NCI-H2171 (cell line): ENCODE measurements around the gene TRMT1.

Source experiments
- DNase-seq: peaks from one replicate; lab custom pipeline; 2025; lab: John Stamatoyannopoulos, UW

Gene TRMT1

DNA sequence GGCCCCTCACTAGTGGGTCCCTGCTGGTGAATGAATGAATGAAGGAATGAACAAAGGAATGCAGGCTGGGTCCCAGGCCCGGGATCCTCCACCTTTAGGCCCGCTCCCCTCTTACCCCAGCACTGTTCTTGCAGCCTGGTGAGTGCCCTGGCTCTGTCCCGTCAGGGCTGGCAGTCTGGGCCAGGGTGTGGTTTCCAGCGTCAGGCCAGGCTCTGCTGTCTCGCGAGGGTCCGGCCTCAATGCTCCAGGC lies 14.2 kb downstream of the TRMT1 start:
- no peak for DNase-seq

DNA sequence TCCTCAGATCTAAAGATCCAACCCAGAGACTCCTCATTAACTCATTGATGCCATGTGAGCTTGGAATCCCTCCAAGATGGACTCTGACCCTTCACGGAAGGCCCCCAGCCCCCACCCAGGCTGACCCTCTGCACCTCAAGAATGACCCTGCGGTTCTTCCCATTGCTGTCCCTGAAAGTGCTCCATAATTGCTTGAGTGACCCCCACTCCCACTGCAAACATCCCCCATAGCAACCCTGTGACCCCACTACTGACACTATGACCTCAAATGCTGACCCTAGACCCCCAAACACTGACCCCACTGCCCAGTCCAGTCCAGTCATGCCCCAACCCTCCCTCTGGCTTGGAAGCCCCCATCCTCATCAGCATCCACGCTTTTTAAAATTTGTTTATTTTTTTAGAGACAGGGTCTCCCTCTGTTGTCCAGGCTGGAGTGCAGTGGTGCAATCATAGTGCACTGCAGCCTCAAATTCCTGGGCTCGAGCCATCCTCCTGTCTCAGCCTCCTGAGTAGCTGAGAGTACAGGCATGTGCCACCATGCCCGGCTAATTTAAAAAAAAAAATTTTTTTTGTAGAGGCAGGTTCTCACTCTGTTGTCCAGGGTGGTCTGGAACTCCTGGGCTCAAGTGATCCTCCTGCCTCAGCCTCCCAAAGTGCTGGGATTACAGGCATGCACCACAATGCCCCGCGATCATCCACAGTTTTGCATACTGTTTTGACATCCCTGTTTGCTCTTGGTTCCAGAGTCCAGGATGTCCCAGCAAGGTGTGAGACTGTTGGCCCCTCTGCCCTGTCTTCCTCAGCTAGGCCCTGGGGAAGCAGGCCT lies 14.7 kb downstream of the TRMT1 start:
- no peak for DNase-seq

DNA sequence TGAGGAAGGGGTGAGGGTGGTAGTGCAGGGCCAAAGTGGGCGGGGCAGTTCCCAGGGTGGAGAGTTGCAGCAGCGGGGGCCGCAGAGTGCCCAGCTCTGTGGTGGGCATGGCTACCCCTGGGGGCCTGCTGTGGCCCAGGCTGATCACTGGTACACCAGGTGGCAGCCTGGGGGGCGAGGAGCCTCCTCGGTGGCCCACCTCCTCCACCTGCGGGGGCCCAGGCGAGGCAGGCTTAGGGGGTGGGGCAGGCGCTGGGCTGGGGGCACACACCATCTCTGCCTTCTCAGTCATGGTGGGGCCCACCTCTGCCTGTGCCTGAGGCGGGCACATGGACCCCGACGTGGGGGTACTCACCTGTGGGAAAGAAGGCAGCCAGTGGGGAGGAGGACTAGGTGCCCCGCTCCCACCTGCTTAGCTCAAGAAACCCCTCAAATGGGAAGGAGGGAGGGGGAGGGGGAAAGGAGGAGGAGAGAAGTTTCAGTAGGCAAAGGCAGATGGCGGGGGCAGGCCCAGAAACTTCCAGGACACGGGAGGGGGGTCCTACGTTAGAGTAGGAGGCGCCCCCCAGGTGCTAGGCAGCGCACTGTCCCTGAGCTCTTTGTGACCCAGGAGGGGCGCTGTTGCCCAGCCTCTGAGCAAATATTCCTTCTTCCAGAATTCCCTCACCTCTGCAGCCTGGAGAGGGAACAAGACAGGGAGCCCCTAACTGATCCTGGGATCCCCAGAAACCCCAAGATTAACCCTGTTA lies 15.5 kb downstream of the TRMT1 start:
- no peak for DNase-seq

DNA sequence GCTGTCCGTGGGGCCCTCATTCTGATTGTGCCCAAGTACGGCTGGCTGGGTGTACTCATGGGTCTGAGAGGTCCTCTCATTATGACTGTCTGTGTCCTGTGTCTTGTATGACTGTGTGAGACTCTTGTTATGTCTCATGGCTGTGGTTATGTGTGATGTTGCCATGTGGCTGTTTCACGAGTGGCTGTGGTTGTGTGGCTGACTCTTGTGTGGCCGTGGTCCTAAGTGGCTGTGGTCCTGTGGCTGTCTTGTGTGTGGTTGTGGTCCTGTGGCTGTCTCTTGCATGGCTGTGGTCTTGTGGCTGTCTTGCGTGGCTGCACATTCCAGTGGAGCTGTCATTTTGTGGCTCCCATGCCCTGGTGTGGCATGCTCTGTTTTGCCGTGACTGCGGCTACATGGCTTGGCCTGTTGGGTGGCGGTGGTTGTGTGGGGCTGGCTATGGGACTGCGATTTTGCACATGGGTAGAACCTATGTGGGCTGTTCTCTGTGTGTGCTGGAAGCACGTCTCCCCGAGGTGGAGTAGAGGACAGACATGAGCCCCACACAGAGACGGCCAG lies 16.4 kb downstream of the TRMT1 start:
- no peak for DNase-seq

DNA sequence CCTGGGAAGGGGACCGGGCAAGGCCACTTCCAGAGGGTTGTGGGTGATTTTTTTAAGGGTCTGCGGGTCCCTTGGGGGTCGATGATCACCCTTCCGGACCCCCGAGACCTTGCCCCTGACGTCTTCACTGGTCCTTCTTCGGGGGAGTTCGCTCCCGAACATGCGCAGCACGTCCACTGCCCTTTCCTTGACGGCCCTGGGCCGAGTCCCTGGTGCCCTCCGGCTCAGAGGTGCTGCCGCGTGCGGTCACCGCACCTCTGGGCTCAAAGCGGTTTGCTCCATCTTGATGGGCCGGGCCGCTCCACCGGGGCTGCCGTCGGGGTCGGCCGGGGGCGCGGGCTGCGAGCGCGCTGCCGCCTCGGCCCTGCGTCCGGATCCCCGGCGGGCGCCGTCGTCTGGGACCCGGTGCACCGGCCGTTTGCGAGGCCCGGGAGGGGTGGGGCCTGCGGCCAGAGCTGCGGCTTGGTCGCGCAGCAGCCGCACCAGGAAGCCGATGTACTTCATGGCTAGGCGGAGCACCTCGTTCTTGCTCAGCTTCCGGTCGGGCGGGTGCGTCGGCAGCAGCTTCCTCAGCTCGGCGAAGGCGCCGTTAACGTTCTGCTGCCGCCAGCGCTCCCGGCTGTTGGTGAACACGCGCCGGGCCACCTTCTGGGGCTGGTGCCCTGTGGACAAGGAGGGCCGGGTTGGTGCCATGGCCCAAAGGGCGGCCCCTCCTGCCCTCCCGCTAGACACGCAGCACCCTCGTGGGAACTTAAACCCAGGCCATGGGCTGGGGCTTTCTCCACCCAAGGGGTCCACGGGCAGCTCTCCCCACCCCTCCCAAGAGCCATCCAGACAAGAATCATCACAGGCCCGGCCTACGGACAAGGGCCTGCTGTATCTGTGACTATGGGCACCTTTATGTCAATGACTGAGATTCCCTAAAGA lies 17.2 kb downstream of the TRMT1 start:
- DNase-seq, result no peak

DNA sequence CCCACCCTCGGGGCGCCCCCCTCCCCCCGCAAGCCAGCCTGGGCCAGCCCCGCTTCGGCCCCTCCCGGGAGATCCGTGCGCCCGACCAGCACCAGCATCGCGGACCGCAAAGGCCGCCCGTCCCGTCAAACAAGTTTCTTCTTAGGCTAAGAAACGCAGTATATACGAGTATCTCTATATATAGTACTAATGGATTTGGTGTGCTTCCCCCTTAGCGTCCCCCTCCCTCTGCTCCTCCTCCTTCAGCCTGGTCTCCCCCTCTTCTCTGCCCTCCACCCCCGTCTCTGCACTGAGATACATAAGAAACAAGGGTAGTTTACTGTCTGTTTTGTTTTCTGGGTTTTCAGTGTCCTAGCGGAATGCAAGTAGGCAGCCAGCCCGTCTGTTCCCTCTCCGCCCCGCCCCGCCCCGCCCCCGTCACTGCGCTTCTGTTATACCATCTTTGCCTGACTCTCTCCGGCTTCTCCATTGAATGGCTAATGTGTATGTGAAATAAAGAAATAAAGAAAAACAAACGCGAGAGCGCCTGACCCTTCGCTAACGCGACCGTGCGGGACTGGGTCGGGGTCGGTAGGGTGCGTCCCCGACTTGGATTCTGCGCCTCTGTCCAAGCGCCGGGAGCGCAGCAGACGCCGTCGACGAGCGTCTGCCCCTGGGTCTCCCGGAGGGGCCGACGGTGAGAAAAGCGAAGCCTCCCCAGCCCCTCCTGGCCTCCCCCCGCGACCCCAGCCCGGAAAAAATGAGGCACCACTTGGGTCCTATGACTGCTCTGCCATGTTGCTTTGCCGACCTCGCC lies 18.1 kb downstream of the TRMT1 start:
- peak; percentile 32 for DNase-seq

DNA sequence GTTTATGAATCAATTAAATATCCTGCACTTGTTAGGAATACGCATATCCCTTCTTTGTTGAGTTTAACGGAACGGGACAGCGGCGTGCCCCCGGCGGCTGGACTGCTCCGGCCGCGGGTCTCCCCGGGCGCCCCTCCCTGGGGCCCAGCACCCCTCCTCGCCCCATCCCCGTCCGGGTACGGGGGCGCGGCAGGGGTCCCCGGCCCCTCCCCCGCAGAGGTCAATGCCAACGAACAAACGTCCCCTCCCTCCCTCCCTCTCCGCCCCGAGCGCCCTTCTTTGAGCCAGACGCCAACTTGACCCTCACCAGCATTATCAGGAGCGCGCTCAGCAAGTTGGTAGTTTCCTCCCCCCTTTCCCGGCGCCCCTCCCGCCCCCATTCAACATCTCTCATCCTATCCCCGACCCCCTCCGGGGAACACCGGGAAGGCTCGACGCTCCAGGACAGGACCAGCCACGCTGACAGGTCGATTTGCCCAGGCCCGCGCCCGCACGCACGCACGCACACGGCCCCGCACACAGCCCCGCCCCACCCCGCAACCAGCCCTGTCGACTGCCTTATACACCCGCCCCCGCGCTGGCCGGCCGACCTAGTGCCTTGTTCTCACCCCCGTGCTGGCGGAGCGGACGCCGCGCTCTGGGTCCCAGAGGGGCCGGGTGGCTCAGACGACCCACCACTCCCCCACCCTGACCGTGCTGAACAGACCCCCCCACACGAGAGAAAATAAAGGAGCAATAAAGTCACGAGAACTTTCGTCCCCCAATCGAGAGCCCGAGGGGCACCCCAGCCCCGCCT lies 18.9 kb downstream of the TRMT1 start:
- DNase-seq, result no peak

DNA sequence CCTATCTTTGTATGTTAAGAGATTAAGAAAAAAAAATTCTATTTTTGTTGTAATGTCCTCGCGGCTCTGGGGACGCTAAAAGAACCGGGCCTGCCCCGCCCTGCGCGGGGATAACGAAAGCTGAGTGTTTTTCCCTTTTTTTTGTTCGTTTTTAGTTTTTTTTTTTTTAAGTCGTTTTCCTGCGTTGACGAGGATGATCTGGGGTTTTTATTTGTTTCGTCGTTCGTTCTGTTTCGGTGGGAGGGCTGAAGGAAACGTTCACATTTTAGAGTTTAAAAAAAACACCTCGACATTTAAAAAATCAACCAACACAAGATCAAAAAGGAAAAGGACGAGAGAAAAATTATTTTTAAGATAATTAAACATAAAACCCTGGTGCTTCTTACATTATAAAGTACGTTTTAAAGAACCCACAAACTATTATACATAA lies 19.5 kb downstream of the TRMT1 start:
- DNase-seq, result no peak

DNA sequence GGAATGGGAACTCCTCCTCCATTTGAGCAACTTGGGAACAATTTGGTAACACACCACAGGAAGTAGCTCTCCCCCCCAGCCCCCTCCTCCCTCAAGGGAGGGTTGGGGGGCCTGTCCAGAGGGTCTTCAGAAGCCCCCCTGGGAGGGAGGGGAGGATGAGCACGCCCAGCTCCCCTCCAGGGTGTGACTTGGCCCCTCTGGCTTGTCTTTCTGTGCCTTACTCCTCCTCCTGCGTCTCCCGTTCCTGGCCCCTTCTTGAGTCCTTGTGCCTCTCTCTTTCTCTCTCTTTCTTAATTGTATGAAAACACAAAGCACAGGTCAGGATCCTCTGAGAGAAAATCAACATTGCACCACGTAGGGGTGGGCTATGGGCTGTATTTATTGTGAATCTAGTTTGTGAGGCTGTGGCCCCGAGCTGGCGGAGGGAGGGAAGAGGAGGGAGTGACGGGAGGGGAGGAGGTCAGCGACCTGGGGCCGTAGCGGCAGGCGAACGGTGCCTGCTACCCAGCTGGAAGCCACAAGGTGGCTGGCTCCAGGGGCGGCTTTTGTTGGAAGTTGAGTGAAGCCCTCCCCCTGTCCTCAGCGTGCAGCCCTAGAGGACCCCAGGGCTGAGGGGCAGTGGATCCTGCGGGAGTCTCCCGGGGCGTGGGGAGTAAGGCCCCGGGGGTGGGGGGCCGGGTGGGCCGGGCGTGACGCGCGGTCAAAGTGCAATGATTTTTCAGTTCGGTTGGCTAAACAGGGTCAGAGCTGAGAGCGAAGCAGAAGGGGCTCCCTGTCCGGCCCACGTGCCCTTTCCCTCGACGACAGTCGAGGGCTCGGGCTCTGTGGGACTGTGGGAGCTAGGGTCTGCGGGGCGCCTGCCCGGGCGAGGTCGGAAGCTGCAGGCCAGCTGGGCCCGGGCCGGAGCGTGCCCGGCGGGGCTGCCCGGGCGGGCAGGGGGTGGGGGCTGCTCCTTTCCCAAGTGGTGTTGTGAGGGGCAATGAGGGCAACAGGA lies 20.3 kb downstream of the TRMT1 start:
- DNase-seq, result no peak

DNA sequence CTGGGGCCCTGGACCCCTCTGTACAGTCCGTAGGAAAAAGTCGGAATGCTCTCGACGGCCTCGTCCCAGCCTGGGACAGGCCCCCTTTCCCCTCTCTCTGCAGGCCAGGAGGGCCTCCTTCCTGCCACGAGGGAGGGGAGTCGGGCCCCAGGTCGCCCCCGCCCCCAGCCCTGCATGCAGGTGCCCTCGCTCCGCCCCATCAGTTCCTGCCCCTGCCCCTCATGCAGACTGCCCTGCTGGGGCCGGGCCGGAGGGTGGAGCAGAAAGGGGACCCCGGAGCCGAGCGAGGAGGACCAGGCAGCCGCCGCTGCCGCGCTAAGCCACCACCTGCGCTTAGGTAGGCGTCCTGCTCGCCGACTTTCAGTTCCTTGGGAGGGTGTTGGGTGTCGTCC lies 21.2 kb downstream of the TRMT1 start:
- no peak for DNase-seq

DNA sequence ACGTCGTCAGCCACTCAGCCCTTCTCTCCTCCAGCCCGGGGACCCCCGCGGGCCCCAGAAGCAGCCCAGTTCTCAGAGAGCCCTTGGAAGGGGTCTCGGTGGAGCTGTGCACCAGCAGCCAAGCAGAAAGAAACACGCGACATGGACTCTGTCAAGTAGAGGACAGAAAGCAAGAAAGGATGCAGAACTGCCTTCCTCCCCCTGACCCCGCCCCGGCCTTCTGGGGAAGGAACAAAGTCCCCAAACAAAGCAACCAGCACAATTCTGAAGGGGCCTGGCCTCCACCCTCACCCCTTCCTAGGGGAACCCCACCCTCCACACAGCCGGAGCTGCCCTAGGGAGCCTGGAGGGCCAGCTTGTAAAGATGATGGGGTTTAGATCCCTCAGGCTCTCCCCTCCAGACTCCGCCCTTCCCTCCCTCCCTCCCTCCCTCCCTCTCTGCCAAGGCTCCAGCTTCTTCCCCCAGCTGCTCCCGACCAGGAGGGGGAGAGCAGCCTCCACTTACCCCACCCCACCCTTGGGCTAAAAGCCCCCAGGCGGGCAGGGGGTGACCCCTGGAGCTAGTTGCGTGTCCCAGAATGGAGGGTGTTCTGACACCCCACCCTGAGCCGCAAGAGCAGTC lies 21.7 kb downstream of the TRMT1 start:
- no peak for DNase-seq

DNA sequence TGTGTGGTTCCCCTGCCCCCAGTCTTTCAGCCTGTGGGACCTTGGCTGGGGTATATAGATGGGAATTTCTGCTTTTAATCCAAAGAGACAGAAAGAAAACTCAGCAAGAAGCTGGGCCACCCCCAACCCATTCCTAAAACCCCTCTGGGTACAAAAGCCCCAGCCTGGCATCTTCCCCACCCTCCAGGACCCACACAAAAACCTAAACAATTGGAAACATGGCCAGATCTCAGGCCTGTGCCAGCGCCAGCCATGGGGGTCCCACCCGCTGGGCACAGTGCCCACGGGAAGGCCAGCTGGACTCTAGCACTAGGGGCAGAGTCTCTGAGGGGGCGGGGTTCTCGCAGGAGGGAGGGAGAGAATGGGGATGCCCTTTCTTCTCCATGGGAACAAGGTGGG lies 22.4 kb downstream of the TRMT1 start:
- no peak for DNase-seq

DNA sequence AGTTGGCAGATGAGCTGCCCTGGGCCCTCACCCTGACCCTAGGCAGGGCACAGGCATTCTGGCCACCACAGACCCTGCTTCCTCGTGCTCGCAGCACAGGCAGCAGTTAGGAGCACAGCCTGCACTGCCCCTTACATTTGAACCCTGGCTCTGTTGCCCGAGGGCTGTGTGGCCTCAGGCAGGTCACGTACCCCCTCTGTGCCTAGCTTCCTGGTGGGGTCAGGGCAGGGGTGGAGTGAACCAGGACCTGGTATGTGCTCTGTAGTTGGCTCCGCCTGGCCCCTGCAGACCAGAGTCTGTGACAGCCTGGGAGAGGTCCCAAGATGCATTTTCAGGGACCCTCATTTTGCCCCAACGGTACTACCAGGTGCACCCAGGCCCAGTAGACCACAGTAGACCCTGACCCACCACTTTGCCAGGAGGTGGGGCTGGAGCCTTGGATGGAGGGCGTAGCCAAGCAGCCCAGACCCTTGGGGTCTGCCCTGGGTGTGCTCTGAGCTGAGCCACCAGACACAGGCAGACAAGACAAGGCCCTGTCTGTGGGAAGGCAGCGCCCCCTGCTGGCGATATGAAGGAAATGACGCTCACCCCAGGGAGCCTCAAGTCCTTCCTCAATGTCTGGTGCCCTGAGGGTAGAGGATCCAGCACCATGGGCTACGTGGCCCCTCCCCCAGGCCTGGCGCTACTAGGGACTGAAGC lies 23.0 kb downstream of the TRMT1 start:
- peak; percentile 43 for DNase-seq

DNA sequence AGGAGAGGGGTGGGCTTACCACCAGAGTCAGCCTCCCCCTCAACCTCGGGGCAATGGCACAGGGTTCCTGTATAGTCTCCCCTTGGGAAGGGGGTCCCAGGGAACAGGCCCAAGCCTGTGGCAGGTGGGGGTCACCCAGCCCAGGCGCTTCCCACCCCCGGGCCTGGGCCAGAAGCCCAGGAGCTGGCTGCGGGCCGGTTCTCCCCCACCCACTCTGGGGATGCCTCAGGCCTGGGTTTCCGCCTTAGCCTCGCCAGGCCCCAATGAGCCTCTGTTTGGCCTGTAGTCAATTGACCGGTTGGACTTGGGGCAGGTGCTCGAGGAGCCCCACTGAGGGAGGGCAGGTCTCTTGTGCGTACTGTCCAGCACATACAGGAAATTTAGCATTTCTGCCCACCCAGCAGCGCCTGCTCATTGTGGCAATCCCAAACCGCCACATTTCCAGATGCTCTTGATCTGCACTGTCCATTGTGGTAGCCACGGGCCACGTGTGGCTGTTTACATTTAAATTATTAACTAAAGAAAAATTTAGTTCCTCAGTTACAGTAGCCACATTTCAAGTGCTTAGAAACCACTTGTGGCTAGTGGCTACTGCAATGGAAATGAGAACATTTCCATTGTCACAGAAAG lies 23.8 kb downstream of the TRMT1 start:
- no peak for DNase-seq

DNA sequence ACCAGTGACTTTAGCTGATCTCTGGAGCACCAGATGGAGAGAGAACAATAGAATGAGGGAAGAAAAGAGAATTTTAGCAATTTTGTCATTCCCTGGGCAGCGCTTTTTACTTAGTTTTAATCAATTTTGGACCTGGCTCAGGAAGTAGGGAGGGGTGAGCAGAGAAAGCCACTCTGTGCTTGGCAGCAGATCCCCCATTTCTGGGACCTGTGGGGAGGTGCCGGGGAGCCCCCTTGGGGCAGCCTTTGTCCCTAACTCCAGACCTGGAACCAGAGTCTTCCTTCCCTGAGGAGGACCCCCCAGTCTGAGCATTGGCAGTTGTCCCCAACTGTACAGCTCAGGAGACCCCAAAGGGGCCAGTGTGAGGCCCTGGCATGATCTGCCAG lies 24.4 kb downstream of the TRMT1 start:
- DNase-seq, result no peak

DNA sequence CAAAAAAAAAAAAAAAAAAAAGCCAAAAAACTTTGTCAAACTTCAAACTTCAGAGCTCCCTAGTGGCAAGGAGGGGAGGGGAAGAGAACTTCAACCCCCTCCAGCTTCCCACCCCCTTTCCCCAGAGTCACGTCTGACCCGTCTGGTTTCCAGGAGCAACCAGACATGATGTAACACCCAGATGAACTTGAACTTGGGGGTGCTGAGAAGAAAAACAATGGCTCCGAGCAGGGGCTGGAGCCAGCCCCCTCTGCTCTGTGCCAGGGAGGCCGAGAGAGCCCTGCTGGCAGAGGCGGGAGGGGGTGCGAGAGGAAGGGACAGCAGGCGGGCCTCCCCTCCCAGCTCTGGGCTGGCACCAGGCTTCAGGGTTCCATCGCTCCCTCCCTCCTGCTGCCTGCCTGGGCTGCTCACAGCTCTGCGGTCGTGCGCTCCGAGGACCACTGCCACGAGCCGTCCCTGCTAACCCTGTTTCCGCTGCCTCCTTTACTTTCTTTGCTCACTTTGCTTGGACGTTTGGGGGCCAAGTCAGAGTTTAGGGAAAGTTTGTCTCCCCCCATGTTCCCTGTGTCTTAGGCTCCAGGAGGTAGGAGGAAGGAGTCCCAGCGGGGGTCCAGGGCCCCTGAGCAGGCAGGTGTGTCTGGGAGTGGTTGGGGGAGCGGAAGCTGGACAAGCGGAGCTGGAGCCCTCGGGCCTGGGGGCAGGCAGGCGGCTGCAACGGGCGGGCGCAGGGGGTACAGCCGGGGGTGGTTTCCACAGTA lies 25.0 kb downstream of the TRMT1 start:
- DNase-seq, result no peak
